GM12892 (cell line): Measurements from ENCODE around the gene MAPK8IP3.
A peak's percentile ranks its signal among the peaks of the same experiment; 100 is the strongest.

Experiments used
- DNase-seq: peaks from one replicate; pipeline ENCODE4 v3.0.0; 2011; ENCODE audit not compliant: insufficient read length
- FAIRE-seq: peaks from 2 replicates; lab custom pipeline; 2011; peaks lifted over from hg19 to GRCh38; lab: Jason Lieb, UNC
- POLR2A ChIP-seq: IDR thresholded peaks from 2 replicates; pipeline ENCODE4 v1.6.1; 2011; ENCODE audit warnings: low read depth, low read length, control low read depth
- POLR2AphosphoS5 ChIP-seq: IDR thresholded peaks from 2 replicates; pipeline ENCODE4 v1.6.1; 2011; ENCODE audit warnings: low read depth, low read length, control low read depth
- TAF1 ChIP-seq: IDR thresholded peaks from 2 replicates; pipeline ENCODE4 v1.6.1; 2011; ENCODE audit warnings: low read depth, mild to moderate bottlenecking, control low read depth, low read length, borderline replicate concordance

Gene MAPK8IP3

DNA sequence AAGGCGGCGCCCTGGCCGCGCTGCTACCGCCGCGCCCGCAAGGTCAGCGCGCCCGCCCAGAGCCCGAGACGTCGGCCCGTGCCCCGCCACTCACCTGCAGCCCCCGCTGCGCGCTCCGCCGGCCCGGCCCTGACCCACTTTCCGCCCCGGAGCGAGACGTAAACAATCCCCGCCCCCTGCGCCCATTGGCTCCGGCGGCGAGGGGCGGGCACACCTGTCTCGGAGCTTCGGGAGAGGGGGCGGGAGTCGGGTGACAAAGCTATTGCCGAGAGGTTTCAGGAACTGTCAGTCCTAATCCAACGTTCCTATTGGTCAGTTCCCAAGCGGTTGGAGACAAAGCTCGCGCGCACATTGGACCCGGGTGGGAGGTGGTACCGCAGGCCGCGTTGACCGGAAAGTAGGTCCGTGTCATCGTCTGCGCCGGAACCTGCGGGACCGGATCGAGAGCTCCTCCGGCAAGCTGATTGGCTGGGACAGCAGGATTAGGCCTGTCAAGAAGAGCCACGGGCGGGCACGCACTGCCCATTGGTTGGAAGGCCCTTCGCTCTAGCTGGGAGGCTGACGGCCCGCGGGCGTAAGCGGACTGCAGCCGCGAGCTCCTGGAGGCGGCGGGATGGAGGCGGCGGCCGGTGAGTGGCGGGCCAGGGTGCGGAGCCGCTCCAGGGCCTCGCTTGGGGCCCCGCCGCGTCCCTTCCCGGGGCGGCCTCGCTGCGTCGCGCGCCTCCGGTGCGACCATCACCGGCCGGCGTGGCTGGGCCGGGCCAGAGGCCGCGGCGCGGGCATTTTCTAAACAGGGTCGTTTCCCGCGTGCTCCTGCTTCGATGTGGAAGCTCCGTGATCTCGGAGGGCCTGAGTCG is 76.6 kb downstream of the MAPK8IP3 start, which contains the start of the genes NUBP2 and SPSB3:
Gene NUBP2, plus strand, starts transcription at position 553 of the 857 bp plus-strand sequence. Its CDS starts 61 bp downstream, at position 614.
Gene SPSB3, minus strand, starts transcription at position 164 of the 857 bp plus-strand sequence. CDS start 1,088 bp downstream, outside the sequence.
- TF ChIP-seq POLR2AphosphoS5 (peak; percentile 66), TAF1 (no peak), POLR2A (peak; percentile 75; the same call in 1 of the 2 replicates)
- FAIRE-seq = peak; percentile 100
- DNase-seq = peak; percentile 99

DNA sequence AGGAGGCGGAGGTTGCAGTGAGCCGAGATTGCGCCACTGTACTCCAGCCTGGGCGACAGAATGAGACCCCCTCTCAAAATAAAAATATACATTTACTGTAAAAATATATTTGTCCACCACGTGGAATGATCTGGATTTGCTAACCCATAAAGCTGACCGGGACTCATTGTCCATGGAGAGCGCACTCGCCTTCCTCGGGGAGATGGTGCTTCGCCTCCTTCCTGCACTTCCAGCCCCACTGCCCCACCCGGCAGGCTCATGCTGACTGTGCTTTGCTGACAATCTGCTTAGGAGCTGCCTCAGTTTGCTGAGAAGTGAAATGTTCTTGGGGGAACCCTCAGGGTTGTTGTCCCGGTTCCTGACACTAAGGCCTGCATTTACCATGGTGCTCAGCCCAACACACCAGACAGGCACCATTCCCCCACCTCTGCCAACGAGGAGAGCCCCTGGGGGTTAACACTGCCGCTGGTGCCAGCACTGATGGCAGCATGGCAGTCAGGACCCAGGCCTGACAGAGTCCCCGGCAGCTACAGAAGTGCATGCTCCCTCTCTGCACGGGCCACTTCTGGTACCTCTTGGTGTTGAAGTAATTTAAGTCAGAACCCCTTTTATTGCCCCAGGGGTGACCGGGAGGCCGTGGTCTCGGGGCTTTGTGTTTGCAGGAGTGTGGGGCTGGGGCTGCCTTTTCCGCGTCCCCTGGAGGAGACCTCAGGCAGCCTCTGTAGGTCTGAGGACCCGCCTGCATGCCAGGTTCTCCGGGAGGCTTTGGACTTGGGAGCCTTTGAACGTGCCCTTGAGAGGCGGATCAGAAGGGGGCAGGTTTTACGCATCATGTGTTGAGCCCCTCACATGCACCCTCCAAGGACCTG is 79.2 kb downstream of the MAPK8IP3 start:
- TF ChIP-seq POLR2A = no peak
- no peak for TF ChIP-seq TAF1
- no peak for TF ChIP-seq POLR2AphosphoS5
- DNase-seq (no peak), FAIRE-seq (no peak)

DNA sequence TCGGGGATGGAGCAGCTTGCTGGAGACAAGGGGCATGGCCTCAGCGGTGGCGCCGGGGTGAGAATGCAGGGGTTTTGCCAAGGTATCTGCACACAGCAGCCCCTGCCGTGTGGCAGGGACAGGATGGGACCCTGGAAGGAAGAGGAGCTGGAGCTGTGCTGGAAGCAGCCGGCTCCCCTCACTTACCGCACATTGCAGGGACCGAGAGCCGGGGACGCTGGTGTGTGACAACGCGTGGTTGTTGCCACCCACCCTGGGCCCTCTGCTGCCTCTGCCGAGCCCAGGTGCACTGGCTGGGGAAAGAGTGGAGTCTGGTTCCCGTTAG is 79.8 kb downstream of the MAPK8IP3 start:
- FAIRE-seq (no peak), DNase-seq (no peak)
- TF ChIP-seq TAF1 = no peak

DNA sequence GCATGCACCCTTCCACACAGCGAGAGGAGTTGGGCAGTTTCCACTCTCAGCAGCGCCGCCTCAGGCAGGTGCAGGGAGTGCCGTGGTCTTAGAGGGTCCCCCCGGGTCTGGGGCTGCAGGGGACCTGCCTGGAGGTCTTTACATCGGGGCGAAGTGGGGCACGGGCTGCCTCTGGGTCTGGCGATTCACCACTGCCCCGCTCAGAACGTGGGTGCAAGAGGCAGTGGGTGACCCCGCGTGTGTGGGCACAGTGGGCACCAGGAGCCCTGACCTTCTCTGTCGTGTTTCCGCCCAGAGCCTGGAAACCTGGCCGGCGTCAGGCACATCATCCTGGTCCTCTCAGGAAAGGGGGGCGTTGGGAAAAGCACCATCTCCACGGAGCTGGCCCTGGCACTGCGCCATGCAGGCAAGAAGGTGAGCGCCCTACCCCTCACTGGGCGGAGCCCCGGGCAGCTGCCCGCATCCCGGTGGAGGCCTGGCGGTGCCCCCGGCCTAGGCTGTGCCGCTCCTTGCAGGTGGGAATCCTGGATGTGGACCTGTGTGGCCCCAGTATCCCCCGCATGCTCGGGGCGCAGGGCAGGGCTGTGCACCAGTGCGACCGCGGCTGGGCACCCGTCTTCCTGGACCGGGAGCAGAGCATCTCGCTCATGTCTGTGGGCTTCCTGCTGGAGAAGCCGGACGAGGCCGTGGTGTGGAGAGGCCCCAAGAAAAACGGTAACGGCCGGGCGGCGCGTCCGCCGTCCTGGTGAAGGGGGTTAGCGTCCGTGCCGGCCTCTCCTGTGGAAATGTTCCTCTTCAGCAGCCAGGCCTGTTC is 80.5 kb downstream of the MAPK8IP3 start:
- FAIRE-seq (no peak), DNase-seq (no peak)
- TF ChIP-seq POLR2A = no peak

GRCh38 chr16:1787056-1787321 is 81.0 kb downstream of the MAPK8IP3 start:
- FAIRE-seq (no peak), DNase-seq (no peak)
- no peak for TF ChIP-seq POLR2AphosphoS5

GRCh38 chr16:1787322-1788094 is 81.5 kb downstream of the MAPK8IP3 start:
- FAIRE-seq = no peak

DNA sequence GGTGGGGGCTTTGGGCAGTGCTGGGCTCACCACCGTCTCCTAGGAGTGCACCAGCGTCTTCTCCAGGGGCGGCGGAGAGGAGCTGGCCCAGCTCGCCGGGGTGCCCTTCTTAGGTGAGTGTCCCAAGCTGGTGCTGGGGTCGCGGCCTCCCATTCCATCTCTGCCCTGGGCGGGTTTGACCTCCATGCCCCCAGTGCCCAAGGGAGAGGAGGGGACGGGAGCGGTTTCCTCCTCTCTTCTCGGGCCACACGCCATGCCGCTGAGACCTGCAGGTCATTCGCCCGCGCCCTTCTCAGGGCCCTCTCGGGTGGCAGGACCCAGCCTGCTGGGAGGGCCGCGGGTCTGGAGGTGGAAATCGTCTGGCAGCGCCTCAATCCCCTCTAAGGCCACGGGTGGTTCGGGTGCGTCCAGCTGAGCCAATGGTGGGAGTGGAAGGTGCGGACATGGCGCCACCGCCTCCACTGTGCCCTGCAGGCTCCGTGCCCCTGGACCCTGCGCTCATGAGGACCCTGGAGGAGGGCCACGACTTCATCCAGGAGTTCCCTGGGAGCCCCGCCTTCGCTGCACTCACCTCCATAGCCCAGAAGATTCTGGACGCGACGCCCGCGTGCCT is 82.2 kb downstream of the MAPK8IP3 start:
- no peak for TF ChIP-seq POLR2A
- no peak for TF ChIP-seq TAF1
- TF ChIP-seq POLR2AphosphoS5 = no peak
- FAIRE-seq = no peak
- DNase-seq = no peak

More at GRCh38 chr16:1787322-1788094, 81.5 kb downstream of the MAPK8IP3 start:
- DNase-seq = no peak
- TF ChIP-seq POLR2AphosphoS5 (no peak), TAF1 (no peak), POLR2A (no peak)

DNA sequence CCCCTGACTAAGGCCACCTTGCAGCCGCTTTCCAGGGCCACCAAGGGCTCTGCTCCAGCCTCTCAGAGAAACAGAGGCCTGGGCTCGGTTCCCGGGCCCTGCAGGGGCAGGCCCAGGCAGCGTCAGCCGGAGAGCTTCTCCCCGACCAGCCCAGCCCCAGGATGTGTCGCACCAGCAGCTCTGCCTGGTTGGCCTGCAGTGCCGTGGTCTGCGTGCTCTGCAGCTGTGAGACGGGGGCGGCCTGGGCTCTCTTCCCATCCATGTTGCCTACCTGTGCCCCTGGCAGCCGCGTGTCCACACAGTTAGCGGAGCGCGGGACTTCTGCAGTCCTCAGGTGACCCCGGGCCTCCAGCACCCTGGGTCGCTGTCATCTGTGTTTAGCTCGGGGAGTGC is 82.7 kb downstream of the MAPK8IP3 start:
- no peak for TF ChIP-seq TAF1
- no peak for DNase-seq
- FAIRE-seq = no peak

DNA sequence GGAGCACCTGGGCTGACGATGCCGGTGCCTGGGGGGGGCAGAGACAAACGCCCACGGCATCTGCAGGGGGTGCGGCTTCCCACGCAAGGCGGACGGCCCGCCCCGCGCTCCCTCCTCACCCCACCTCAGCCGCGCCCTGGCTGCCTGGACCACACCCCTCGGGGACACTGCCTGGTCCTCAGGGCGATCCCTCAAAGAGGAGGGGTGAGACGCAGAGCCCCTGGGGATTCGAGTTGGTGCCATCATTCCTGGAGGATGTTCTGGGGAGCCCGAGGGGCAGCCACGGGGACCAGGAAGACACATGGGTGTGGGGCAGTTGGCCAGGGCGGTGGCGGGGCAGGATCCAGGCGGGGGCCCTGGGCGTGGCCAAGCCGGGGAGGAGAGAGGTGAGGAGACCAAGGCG is 83.6 kb downstream of the MAPK8IP3 start:
- FAIRE-seq (no peak), DNase-seq (no peak)
- no peak for TF ChIP-seq TAF1
- no peak for TF ChIP-seq POLR2AphosphoS5
- TF ChIP-seq POLR2A = no peak; the same call in 1 of the 2 replicates

- DNase-seq (peak; percentile 13), FAIRE-seq (no peak)
- no peak for TF ChIP-seq TAF1
- no peak for TF ChIP-seq POLR2AphosphoS5
- no peak for TF ChIP-seq POLR2A
Observed at GRCh38 chr16:1790261-1790610, 84.2 kb downstream of the MAPK8IP3 start.

DNA sequence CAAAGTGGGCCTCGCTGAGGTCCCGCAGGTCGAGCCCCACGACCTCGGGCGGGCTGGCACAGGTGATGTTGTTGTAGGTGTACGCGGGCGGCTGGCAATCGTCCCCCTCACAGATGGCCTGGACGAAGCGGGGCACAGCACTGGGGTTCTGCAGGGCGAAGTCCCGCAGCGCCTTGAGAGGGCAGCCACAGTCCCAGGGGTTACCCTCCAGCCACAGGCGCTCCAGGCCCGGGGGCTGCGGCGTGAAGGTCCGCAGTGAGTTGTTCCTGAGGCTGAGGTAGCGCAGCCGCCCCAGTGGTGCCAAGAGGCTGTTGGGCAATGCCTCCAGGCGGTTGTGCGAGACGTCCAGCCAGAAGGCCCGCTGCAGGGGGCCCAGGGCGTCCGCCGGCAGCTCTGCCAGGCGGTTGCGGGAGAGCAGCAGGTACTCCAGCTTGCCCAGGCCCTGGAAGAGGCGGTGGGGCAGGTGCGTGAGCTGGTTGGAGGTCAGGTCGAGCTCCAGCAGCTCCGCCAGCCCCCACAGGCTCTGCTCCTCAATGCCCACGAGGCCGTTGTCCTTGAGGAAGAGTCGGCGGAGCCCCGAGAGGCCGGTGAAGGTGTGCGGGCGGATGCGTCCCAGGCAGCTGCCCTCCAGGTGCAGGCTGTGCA is 84.7 kb downstream of the MAPK8IP3 start:
- TF ChIP-seq POLR2AphosphoS5 (no peak), TAF1 (no peak), POLR2A (no peak)
- DNase-seq = peak; percentile 12
- FAIRE-seq = no peak
